ENCODE data around the gene KCTD15. TPM values are rescaled to one million over a fixed set of nuclear protein-coding genes. Genes with fewer than 3 reads are reported as not detected.

Gene KCTD15
- total RNA-seq, 2 experiments from 2014 or later, result 5.0 to 6.2 TPM

DNA sequence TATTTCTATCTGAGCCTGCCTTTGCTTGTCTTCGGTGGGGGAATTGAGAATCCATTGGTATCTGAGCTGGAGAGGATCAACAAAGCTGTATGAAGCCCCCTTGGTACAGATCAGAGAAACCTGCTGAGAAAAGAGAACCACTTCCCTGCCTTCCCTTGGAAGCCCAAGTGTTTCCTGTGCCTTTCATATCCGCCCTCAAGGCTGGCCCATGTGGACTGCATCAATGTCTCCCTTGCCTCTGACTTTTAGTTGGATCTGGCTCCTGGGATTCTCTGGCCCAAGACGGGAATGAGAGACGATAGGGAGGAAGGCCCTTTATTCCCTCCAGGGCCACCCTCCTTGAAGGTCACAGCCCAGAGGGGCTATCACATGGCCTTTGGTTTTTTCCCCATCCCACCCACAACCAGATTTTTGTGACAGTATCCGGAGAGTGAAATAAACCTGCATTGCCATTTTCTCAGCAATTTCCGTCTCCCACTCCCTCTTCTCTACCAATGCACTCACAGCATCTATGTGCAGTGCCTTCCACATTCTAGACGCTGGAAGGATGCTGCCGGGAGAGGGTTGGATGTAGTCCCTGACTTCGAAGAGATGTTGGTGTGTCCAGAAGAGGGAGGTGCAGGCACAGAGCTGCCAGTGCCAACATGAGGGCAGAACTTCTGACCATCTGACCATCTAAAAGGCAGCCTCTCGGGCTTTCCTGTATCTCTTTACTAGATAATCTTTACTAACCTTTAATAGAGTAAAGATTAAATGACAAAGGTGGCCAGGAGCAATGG lies 63.8 kb downstream of the KCTD15 start:
- Mint-ChIP-seq H3K27me3 (ENCODE audit: low read depth) (peaks cover under 1% of the 10 kb centered on the region), H3K9me3 (no peaks in the 10 kb centered on the region), H3K27ac (no peak overlapping the region), H3K4me1 (ENCODE audit: low read depth) (no peaks in the 10 kb centered on the region), H3K36me3 (ENCODE audit: low read depth) (no peaks in the 10 kb centered on the region), H3K4me3 (no peak overlapping the region)
- no peak for DNase-seq
- intact Hi-C loops (cut with micrococcal nuclease), result no loop called here
- CTCF ChIA-PET, result no interaction called here

DNA sequence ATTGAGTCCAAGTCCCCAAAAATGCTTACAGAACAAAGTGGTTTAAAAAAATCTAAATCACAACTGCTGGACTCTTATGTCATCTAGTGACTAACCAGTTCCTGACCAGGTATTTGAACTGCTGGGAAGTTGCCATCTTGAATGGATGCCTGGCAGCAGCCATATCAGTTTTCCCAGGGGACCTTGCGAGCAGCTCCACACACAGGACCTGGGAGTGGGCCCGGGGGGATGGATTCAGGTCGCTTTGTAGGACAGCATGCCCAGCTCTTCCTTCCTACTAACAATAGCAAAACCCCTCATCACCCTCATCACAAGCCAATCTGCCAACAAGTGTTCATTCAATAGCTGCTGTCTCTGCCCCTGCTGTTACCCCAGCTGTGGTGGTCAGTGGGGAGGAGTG lies 65.3 kb downstream of the KCTD15 start:
- intact Hi-C loops (cut with micrococcal nuclease), result no loop called here
- no peak for DNase-seq
- no peaks in the 10 kb centered on the region for H3K36me3 Mint-ChIP-seq (ENCODE audit: low read depth)
- no peak overlapping the region for H3K4me3 Mint-ChIP-seq
- H3K27me3 Mint-ChIP-seq (ENCODE audit: low read depth), result peaks cover 3% of the 10 kb centered on the region
- no peaks in the 10 kb centered on the region for H3K4me1 Mint-ChIP-seq (ENCODE audit: low read depth)
- H3K9me3 Mint-ChIP-seq, result no peaks in the 10 kb centered on the region
- CTCF ChIA-PET, result interaction anchor here (1.0 kb wide), 1 partner anchor 84 kb away, joined by 3 read pairs; no protein-coding TSS in a partner anchor
- no peak overlapping the region for H3K27ac Mint-ChIP-seq

DNA sequence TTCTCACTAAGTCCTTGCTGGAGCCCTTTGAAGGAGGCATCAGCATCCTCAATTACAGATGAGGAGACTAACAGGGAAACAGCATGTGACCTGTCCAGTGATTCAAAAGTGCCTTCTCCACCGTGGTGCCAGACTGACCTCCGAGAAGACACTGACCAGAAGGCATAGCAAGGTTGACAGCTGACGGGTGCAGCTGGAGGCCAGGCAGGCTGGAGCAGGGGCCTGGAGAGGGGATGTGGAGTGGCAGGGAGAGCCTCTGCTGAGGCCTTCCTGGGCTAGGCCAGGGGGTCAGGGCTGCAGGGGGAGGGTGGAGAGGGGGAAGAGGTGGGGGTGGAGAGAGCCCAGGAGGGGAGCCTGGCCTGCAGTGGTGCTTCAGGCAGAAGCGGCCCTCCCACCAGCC lies 66.3 kb downstream of the KCTD15 start:
- peaks cover 3% of the 10 kb centered on the region for H3K27me3 Mint-ChIP-seq (ENCODE audit: low read depth)
- no peak overlapping the region for H3K4me3 Mint-ChIP-seq
- no peak overlapping the region for H3K27ac Mint-ChIP-seq
- CTCF ChIA-PET, result no interaction called here
- no peaks in the 10 kb centered on the region for H3K4me1 Mint-ChIP-seq (ENCODE audit: low read depth)
- H3K36me3 Mint-ChIP-seq (ENCODE audit: low read depth), result no peaks in the 10 kb centered on the region
- no peak for DNase-seq
- H3K9me3 Mint-ChIP-seq, result no peaks in the 10 kb centered on the region
- intact Hi-C loops (cut with micrococcal nuclease), result no loop called here

DNA sequence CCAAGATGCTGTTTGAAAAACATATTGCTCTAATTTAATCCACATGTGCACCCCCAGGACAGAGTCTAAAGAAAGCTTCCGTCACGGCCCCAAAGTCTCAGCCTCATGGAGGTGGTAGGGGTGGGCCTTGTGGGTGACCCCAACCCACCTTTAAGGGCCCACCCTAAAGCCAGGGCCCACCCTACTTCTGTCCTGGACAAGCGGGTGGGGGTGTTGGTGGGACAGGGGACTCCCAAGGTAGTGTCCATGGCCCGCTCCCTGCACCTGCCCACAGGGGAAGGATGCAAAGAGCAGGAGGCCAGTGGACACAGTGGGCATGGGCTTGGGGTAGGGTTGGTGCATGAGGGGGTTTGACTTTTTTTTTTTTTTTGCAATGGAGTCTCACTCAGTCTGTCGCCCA lies 66.8 kb downstream of the KCTD15 start:
- Mint-ChIP-seq H3K4me3 (no peak overlapping the region), H3K4me1 (ENCODE audit: low read depth) (no peaks in the 10 kb centered on the region)
- CTCF ChIA-PET, result no interaction called here

DNA sequence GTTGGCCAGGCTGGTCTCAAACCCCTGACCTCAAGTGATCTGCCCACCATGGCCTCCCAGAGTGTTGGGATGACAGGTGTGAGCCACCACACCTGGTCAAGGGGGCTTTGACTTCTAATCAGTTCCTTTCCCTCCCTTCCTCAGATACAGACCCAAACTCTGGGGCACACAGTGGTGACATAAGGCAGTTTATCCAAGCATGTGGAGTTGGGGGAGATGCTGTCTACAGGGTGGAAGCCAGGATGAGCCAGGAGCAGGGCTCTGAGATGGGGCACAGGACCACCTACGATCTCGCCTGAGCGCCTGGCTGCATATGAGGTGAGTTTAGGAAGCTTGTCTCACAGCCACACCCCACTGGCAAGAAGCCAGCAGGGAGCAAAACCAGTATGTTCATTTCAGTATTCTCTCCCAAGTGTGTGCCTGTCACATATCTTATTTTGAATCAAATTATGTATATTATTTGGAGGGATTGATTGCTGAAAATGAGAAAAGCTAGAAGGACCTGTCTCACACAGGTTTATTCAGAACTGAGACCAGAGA lies 67.7 kb downstream of the KCTD15 start:
- H3K27me3 Mint-ChIP-seq (ENCODE audit: low read depth), result peaks cover 14% of the 10 kb centered on the region
- H3K4me3 Mint-ChIP-seq, result no peak overlapping the region
- DNase-seq, result no peak
- H3K9me3 Mint-ChIP-seq, result no peaks in the 10 kb centered on the region
- no peaks in the 10 kb centered on the region for H3K4me1 Mint-ChIP-seq (ENCODE audit: low read depth)
- no peak overlapping the region for H3K27ac Mint-ChIP-seq
- intact Hi-C loops (cut with micrococcal nuclease), result no loop called here
- CTCF ChIA-PET, result no interaction called here
- H3K36me3 Mint-ChIP-seq (ENCODE audit: low read depth), result no peaks in the 10 kb centered on the region

More for the DNA sequence above, 66.8 kb downstream of the KCTD15 start:
- DNase-seq, result no peak
- Mint-ChIP-seq H3K27me3 (ENCODE audit: low read depth) (peaks cover 6% of the 10 kb centered on the region), H3K36me3 (ENCODE audit: low read depth) (no peaks in the 10 kb centered on the region), H3K27ac (no peak overlapping the region), H3K9me3 (no peaks in the 10 kb centered on the region)
- intact Hi-C loops (cut with micrococcal nuclease), result no loop called here

DNA sequence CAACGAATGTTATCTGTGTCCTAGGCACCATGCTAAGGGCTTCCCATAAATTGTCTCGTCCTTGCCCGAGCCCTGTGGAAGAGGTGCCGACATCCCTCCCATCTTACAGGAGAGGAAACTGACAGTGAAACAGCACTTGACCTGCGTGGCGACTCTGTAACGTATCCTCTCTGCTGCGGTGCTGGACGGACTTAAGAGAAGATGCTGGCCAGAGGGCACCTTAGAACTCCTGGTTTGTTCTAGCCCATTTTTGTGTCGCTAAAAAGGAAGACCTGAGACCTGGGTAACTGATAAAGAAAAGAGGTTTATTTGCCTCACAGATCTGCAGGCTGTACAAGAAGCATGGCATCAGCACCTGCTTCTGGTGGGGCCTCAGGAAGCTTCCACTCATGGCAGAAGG lies 68.6 kb downstream of the KCTD15 start:
- Mint-ChIP-seq H3K4me1 (ENCODE audit: low read depth) (no peaks in the 10 kb centered on the region), H3K4me3 (no peak overlapping the region), H3K9me3 (no peaks in the 10 kb centered on the region), H3K36me3 (ENCODE audit: low read depth) (no peaks in the 10 kb centered on the region), H3K27ac (no peak overlapping the region), H3K27me3 (ENCODE audit: low read depth) (peaks cover 19% of the 10 kb centered on the region)
- intact Hi-C loops (cut with micrococcal nuclease), result no loop called here
- no peak for DNase-seq
- CTCF ChIA-PET, result no interaction called here

Other genes starting within 250 kb of the KCTD15 start
- not detected for gene CHST8, start 174.9 kb upstream of the KCTD15 start, total RNA-seq